Measurements from ENCODE around the gene KLF7. TPM values are rescaled to one million over a fixed set of nuclear protein-coding genes. Genes with fewer than 3 reads are reported as not detected.
A peak's percentile ranks its signal among the peaks of the same experiment; 100 is the strongest.

The KLF7 gene
- total RNA-seq, 1 experiment from 2014 or later = 5.6 TPM

- ATAC-seq (no peak), DNase-seq (peak; percentile 75)
- POLR2A ChIA-PET (ENCODE audit: unreplicated experiment) = no interaction called here
- no peaks in the 10 kb centered on the region for H3K36me3 ChIP-seq (ENCODE audit: low read depth, low read length)
- no peaks in the 10 kb centered on the region for H3K9me2 ChIP-seq (replicated peaks; ENCODE audit: low read length)
- intact Hi-C loops (cut with micrococcal nuclease) = loop anchor here (2.0 to 10.0 kb wide), 6 partner anchors 97 to 563 kb away; no protein-coding TSS in a partner anchor
- H3K79me2 ChIP-seq (ENCODE audit: low read length) = peaks cover 84% of the 10 kb centered on the region
- H3K27me3 ChIP-seq (ENCODE audit: low read length) = no peaks in the 10 kb centered on the region
- H3K9me3 ChIP-seq (ENCODE audit: low read length) = no peaks in the 10 kb centered on the region
- no peaks in the 10 kb centered on the region for H3F3A ChIP-seq (ENCODE audit: low read length, unreplicated experiment)
- peak overlapping the region; percentile 68 for H3K27ac ChIP-seq (ENCODE audit: low read length)
- H3K4me3 ChIP-seq (ENCODE audit: low read length) = peak overlapping the region; percentile 10; the same call in 1 of the 2 replicates
- peaks cover 38% of the 10 kb centered on the region for H3K4me1 ChIP-seq (ENCODE audit: insufficient read depth, low read length)
- TF ChIP-seq EZH2 (IDR thresholded peaks at IDR 0.05; ENCODE audit: low read length, unreplicated experiment) = no peak
- TF ChIP-seq CTCF (conservative IDR thresholded peaks at IDR 0.05; ENCODE audit: low read depth, low read length) = no peak
- TF ChIP-seq EZH2phosphoT487 (IDR thresholded peaks at IDR 0.05; ENCODE audit: borderline replicate concordance, low read length) = no peak
- CTCF ChIA-PET = no interaction called here
- H2AFZ ChIP-seq (ENCODE audit: low read length) = no peak overlapping the region
- no peak overlapping the region for H3K9ac ChIP-seq (ENCODE audit: low read length)
- H4K20me1 ChIP-seq (ENCODE audit: low read length) = no peaks in the 10 kb centered on the region
- no TSS peak for BruUV-seq (replicated peaks)
- H3K4me2 ChIP-seq (ENCODE audit: low read length) = peak overlapping the region; percentile 96
Measured at GRCh38 chr2:207161247-207162123, 4.3 kb downstream of the KLF7 start.

GRCh38 chr2:207160115-207160514, 5.6 kb downstream of the KLF7 start:
- ChIA-PET POLR2A (ENCODE audit: unreplicated experiment) (interaction anchor here (0.7 kb wide), 1 partner anchor 171 kb away, joined by 3 read pairs; no protein-coding TSS in a partner anchor), CTCF (no interaction called here)
- Histone ChIP-seq H2AFZ (ENCODE audit: low read length) (no peak overlapping the region), H4K20me1 (ENCODE audit: low read length) (no peaks in the 10 kb centered on the region), H3K79me2 (ENCODE audit: low read length) (peaks cover 90% of the 10 kb centered on the region), H3K9me2 (replicated peaks; ENCODE audit: low read length) (no peaks in the 10 kb centered on the region), H3K27me3 (ENCODE audit: low read length) (no peaks in the 10 kb centered on the region), H3K9me3 (ENCODE audit: low read length) (no peaks in the 10 kb centered on the region), H3K4me2 (ENCODE audit: low read length) (no peak overlapping the region), H3F3A (ENCODE audit: low read length, unreplicated experiment) (no peaks in the 10 kb centered on the region), H3K4me3 (ENCODE audit: low read length) (no peak overlapping the region), H3K36me3 (ENCODE audit: low read depth, low read length) (no peaks in the 10 kb centered on the region), H3K4me1 (ENCODE audit: insufficient read depth, low read length) (peaks cover 38% of the 10 kb centered on the region), H3K9ac (ENCODE audit: low read length) (no peak overlapping the region), H3K27ac (ENCODE audit: low read length) (no peak overlapping the region)
- ATAC-seq (no peak), DNase-seq (no peak)
- intact Hi-C loops (cut with micrococcal nuclease) = loop anchor here (10.0 kb wide), 3 partner anchors 355 to 565 kb away; no protein-coding TSS in a partner anchor
- TF ChIP-seq CTCF (conservative IDR thresholded peaks at IDR 0.05; ENCODE audit: low read depth, low read length) (no peak), EZH2phosphoT487 (IDR thresholded peaks at IDR 0.05; ENCODE audit: borderline replicate concordance, low read length) (no peak), EZH2 (IDR thresholded peaks at IDR 0.05; ENCODE audit: low read length, unreplicated experiment) (no peak)
- no TSS peak for BruUV-seq (replicated peaks)

- no peaks in the 10 kb centered on the region for H3K9me2 ChIP-seq (replicated peaks; ENCODE audit: low read length)
- H3K9me3 ChIP-seq (ENCODE audit: low read length) = no peaks in the 10 kb centered on the region
- no peak overlapping the region for H3K4me3 ChIP-seq (ENCODE audit: low read length)
- TF ChIP-seq EZH2 (IDR thresholded peaks at IDR 0.05; ENCODE audit: low read length, unreplicated experiment) (no peak), CTCF (conservative IDR thresholded peaks at IDR 0.05; ENCODE audit: low read depth, low read length) (no peak), EZH2phosphoT487 (IDR thresholded peaks at IDR 0.05; ENCODE audit: borderline replicate concordance, low read length) (no peak)
- H3F3A ChIP-seq (ENCODE audit: low read length, unreplicated experiment) = no peaks in the 10 kb centered on the region
- H3K27me3 ChIP-seq (ENCODE audit: low read length) = no peaks in the 10 kb centered on the region
- ATAC-seq (no peak), DNase-seq (no peak)
- H3K36me3 ChIP-seq (ENCODE audit: low read depth, low read length) = no peaks in the 10 kb centered on the region
- intact Hi-C loops (cut with micrococcal nuclease) = no loop called here
- H2AFZ ChIP-seq (ENCODE audit: low read length) = no peak overlapping the region
- H3K79me2 ChIP-seq (ENCODE audit: low read length) = peaks cover 89% of the 10 kb centered on the region
- POLR2A ChIA-PET (ENCODE audit: unreplicated experiment) = no interaction called here
- no peaks in the 10 kb centered on the region for H4K20me1 ChIP-seq (ENCODE audit: low read length)
- peaks cover 40% of the 10 kb centered on the region for H3K4me1 ChIP-seq (ENCODE audit: insufficient read depth, low read length)
- no peak overlapping the region for H3K9ac ChIP-seq (ENCODE audit: low read length)
- BruUV-seq (replicated peaks) = no TSS peak
- H3K27ac ChIP-seq (ENCODE audit: low read length) = no peak overlapping the region
- CTCF ChIA-PET = no interaction called here
- H3K4me2 ChIP-seq (ENCODE audit: low read length) = no peak overlapping the region
Measured at GRCh38 chr2:207159002-207159401, 6.7 kb downstream of the KLF7 start.

All from PC-3 (cell line).